A673 (cell line): Measurements from ENCODE around the gene RGS17. TPM values are rescaled to one million over a fixed set of nuclear protein-coding genes. Genes with fewer than 3 reads are reported as not detected.

Experiments
- BruUV-seq: library from RNA; stranded (reverse); fragments of 400-500 nt; replicated peaks from 2 replicates; lab custom pipeline; 2021; lab: Mats Ljungman, UMichigan
- CTCF ChIA-PET: fragments of 300-600 bp; sonication (Branson Sonifier 250); formaldehyde crosslinking; loops from one replicate; lab custom pipeline; 2022; ENCODE audit warnings: antibody characterized with exemption; lab: Charles Lee
- POLR2A ChIA-PET: fragments of 300-600 bp; sonication (Branson Sonifier 250); formaldehyde crosslinking; loops from one replicate; lab custom pipeline; 2022; ENCODE audit warnings: antibody characterized with exemption; ENCODE audit not compliant: low non-redundant PET; lab: Charles Lee
- DNase-seq: peaks from one replicate; pipeline ENCODE4 v3.0.0-alpha.2; 2015; ENCODE audit warnings: low spot score
- H3K27ac ChIP-seq: fragments of 200-600 bp; sonication (generic); 2 replicates; pipeline ENCODE4 v1.5.1; 2016; ENCODE audit warnings: mixed run types, low read depth, mild to moderate bottlenecking, mixed read lengths, antibody characterized with exemption, low read length; ENCODE audit not compliant: poor library complexity, severe bottlenecking
- H3K27me3 ChIP-seq: fragments of 200-600 bp; sonication (generic); replicated peaks from 2 replicates; pipeline ENCODE4 v1.6.1; 2017; ENCODE audit warnings: mixed run types, low read depth, mild to moderate bottlenecking, mixed read lengths, antibody characterized with exemption, low read length; ENCODE audit not compliant: insufficient read depth, poor library complexity
- H3K36me3 ChIP-seq: fragments of 200-600 bp; sonication (generic); 2 replicates; pipeline ENCODE4 v1.6.1; 2016; ENCODE audit warnings: mixed run types, mild to moderate bottlenecking, mixed read lengths, antibody characterized with exemption, low read length; ENCODE audit not compliant: insufficient read depth, poor library complexity, severe bottlenecking
- H3K4me1 ChIP-seq: fragments of 200-600 bp; sonication (generic); 2 replicates; pipeline ENCODE4 v1.6.1; 2017; ENCODE audit warnings: mixed run types, mild to moderate bottlenecking, mixed read lengths, antibody characterized with exemption, low read length; ENCODE audit not compliant: insufficient read depth, poor library complexity, severe bottlenecking
- H3K4me3 ChIP-seq: fragments of 200-600 bp; sonication (generic); 2 replicates; pipeline ENCODE4 v1.5.1; 2016; ENCODE audit warnings: low read depth, mixed run types, mild to moderate bottlenecking, mixed read lengths, low read length; ENCODE audit not compliant: poor library complexity, severe bottlenecking
- H3K9me3 ChIP-seq: fragments of 200-600 bp; sonication (generic); 2 replicates; pipeline ENCODE4 v1.6.1; 2016; ENCODE audit warnings: mixed run types, low read depth, mild to moderate bottlenecking, mixed read lengths, antibody characterized with exemption, low read length; ENCODE audit not compliant: poor library complexity, severe bottlenecking
- EZH2 ChIP-seq: fragments of 200-600 bp; sonication (generic); IDR thresholded peaks from 2 replicates; pipeline ENCODE4 v1.6.1; 2017; ENCODE audit warnings: borderline replicate concordance, low read depth, mild to moderate bottlenecking, mixed read lengths, antibody characterized with exemption, low read length; ENCODE audit not compliant: poor library complexity, severe bottlenecking
- intact Hi-C: fragments of 100-400 bp; cut with micrococcal nuclease; formaldehyde crosslinking; loops from one replicate; pipeline ENCODE4 v1.10.0; 2022; ENCODE audit not compliant: unreplicated experiment
- total RNA-seq: library from RNA; stranded (reverse); gene quantifications from 2 replicates; pipeline ENCODE4 v1.2.3, GENCODE V29; 2021
- TF ChIP-seq, protein P1 (sequence below): fragments of 300-800, 200-600 bp; sonication (generic); conservative IDR thresholded peaks from 2 replicates; pipeline ENCODE4 v1.5.1; 2017; ENCODE audit warnings: low read depth, mild to moderate bottlenecking, antibody characterized with exemption, low read length, moderate library complexity, mixed read lengths

RGS17 gene
- total RNA-seq, 1 experiment from 2014 or later: 2.4 TPM

- Histone ChIP-seq H3K4me3 (no peak overlapping the region), H3K4me1 (no peaks in the 10 kb centered on the region), H3K27me3 (no peaks in the 10 kb centered on the region), H3K27ac (no peak overlapping the region), H3K36me3 (no peaks in the 10 kb centered on the region), H3K9me3 (no peaks in the 10 kb centered on the region)
- no peak for DNase-seq
- no TSS peak for BruUV-seq
- TF ChIP-seq, protein P1, sequence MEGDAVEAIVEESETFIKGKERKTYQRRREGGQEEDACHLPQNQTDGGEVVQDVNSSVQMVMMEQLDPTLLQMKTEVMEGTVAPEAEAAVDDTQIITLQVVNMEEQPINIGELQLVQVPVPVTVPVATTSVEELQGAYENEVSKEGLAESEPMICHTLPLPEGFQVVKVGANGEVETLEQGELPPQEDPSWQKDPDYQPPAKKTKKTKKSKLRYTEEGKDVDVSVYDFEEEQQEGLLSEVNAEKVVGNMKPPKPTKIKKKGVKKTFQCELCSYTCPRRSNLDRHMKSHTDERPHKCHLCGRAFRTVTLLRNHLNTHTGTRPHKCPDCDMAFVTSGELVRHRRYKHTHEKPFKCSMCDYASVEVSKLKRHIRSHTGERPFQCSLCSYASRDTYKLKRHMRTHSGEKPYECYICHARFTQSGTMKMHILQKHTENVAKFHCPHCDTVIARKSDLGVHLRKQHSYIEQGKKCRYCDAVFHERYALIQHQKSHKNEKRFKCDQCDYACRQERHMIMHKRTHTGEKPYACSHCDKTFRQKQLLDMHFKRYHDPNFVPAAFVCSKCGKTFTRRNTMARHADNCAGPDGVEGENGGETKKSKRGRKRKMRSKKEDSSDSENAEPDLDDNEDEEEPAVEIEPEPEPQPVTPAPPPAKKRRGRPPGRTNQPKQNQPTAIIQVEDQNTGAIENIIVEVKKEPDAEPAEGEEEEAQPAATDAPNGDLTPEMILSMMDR: no peak
- no peak for TF ChIP-seq EZH2
- CTCF ChIA-PET: no interaction called here
- POLR2A ChIA-PET: no interaction called here
- intact Hi-C loops: no loop called here
These were observed 54.7 kb downstream of the RGS17 start for GRCh38 chr6:153076431-153076830.

DNA sequence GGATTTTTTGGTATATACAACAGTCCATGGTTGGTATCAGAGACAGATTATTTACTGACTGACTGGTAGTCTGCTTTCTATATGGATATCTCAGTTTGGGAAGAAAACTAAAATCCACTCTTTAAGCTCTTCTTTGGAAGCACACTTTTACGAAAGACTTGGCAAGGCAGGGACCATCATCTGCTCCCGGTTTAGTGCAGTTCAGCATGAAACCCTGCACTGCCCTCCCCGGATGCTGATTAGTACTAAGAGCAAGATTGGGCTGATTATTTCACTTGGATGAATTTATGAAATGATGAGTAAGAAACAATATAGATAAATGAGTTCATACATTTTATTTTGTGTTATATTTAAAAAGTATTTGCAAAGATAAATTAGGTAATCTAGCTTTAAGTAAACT is 56.3 kb downstream of the RGS17 start:
- H3K9me3 ChIP-seq: no peaks in the 10 kb centered on the region
- intact Hi-C loops: no loop called here
- no peak overlapping the region for H3K27ac ChIP-seq
- DNase-seq: no peak
- H3K36me3 ChIP-seq: no peaks in the 10 kb centered on the region
- no peaks in the 10 kb centered on the region for H3K27me3 ChIP-seq
- no TSS peak for BruUV-seq
- no peak overlapping the region for H3K4me3 ChIP-seq
- ChIA-PET CTCF (no interaction called here), POLR2A (no interaction called here)
- no peak for TF ChIP-seq EZH2
- TF ChIP-seq, protein P1: no peak
- H3K4me1 ChIP-seq: no peaks in the 10 kb centered on the region

DNA sequence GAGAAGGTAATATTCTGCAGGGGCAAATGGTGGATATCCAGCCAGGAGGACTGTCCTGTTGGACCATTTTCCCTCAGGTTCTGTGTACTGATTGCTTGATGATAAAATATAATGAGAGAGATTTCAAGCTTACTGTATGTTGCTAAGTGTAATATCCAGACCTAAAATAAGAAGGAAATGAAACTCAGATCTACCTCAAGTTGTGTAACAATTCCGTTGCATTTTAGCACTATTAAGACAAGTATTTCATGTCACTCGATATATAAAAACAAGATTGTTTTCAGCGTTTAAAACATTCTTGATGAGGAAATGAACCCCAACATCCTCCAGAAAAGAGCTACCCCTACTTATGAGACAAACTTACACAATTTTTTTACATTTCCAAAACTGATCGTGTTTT is 57.2 kb downstream of the RGS17 start:
- DNase-seq: no peak
- BruUV-seq: no TSS peak
- intact Hi-C loops: no loop called here
- H3K9me3 ChIP-seq: no peaks in the 10 kb centered on the region
- POLR2A ChIA-PET: no interaction called here
- CTCF ChIA-PET: no interaction called here
- TF ChIP-seq EZH2: no peak
- TF ChIP-seq, protein P1: no peak
- H3K27ac ChIP-seq: no peak overlapping the region
- no peaks in the 10 kb centered on the region for H3K27me3 ChIP-seq
- no peaks in the 10 kb centered on the region for H3K4me1 ChIP-seq
- no peak overlapping the region for H3K4me3 ChIP-seq
- no peaks in the 10 kb centered on the region for H3K36me3 ChIP-seq
